Activated CD4-positive, alpha-beta T cell treated with anti-CD3 and anti-CD28 coated beads, Interleukin-2, amount 50 U/mL, for 4 hours (primary cell): ENCODE data around the gene ST8SIA2.

Experiments used
- DNase-seq, 2 experiments: peaks; one replicate each; pipeline ENCODE4 v3.0.0-alpha.2; 2020

Gene ST8SIA2

GRCh38 chr15:92499731-92500530, 106.2 kb downstream of the ST8SIA2 start:
- no peak for DNase-seq

GRCh38 chr15:92502336-92502735, 108.7 kb downstream of the ST8SIA2 start:
- no peak for DNase-seq

GRCh38 chr15:92502930-92503857, 109.5 kb downstream of the ST8SIA2 start:
- no peak for DNase-seq

GRCh38 chr15:92503889-92504288, 110.2 kb downstream of the ST8SIA2 start:
- DNase-seq = no peak

- no peak for DNase-seq
Observed at GRCh38 chr15:92505611-92506010, 111.9 kb downstream of the ST8SIA2 start.

- no peak for DNase-seq
Observed at GRCh38 chr15:92506506-92506905, 112.8 kb downstream of the ST8SIA2 start.

GRCh38 chr15:92510163-92510882, 116.6 kb downstream of the ST8SIA2 start:
- DNase-seq = no peak
